Measurements from ENCODE around the gene UNC13B.

DNA sequence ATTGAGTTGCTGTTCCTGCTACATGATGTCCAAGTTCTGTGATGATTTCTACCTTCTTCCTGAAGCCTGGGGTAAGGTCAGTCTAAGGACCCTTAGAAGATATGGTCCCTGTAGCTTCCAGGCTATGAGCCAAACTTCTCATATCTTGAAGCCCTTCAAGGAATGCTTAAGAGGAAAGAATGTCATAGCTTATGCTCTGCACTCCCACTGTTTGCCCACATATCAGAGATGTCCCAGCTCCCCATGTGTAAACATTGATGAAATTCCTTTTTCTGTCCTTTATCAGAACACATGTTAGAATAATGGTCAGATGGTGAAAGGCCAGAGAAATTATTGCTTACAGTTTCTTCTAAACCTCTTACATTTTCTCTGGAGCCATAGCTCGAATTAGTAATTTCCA lies 286.7 kb downstream of the UNC13B start:
- TF ChIP-seq POLR2A (IDR thresholded peaks at IDR 0.05; ENCODE audit: borderline replicate concordance, extremely low read depth, insufficient read depth, insufficient read length) (no peak), EZH2phosphoT487 (IDR thresholded peaks at IDR 0.05; ENCODE audit: borderline replicate concordance) (no peak), ZNF274 (IDR thresholded peaks at IDR 0.05; ENCODE audit: low read depth, low read length) (no peak), JUND (IDR thresholded peaks at IDR 0.05) (no peak), SP1 (IDR thresholded peaks at IDR 0.05; ENCODE audit: low read depth) (no peak), SRF (IDR thresholded peaks at IDR 0.05; ENCODE audit: low read depth) (no peak), POLR2AphosphoS5 (IDR thresholded peaks at IDR 0.05; ENCODE audit: low read depth, low read length) (no peak), TCF7L2 (IDR thresholded peaks at IDR 0.05; ENCODE audit: borderline replicate concordance, extremely low read depth, insufficient read depth, insufficient read length) (no peak), ELF1 (IDR thresholded peaks at IDR 0.05; ENCODE audit: borderline replicate concordance, low read depth) (no peak), CBX3 (IDR thresholded peaks at IDR 0.05; ENCODE audit: low read depth) (no peak)
- TF ChIP-seq, protein P1, sequence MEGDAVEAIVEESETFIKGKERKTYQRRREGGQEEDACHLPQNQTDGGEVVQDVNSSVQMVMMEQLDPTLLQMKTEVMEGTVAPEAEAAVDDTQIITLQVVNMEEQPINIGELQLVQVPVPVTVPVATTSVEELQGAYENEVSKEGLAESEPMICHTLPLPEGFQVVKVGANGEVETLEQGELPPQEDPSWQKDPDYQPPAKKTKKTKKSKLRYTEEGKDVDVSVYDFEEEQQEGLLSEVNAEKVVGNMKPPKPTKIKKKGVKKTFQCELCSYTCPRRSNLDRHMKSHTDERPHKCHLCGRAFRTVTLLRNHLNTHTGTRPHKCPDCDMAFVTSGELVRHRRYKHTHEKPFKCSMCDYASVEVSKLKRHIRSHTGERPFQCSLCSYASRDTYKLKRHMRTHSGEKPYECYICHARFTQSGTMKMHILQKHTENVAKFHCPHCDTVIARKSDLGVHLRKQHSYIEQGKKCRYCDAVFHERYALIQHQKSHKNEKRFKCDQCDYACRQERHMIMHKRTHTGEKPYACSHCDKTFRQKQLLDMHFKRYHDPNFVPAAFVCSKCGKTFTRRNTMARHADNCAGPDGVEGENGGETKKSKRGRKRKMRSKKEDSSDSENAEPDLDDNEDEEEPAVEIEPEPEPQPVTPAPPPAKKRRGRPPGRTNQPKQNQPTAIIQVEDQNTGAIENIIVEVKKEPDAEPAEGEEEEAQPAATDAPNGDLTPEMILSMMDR (IDR thresholded peaks at IDR 0.05 in 2 of 3, conservative IDR thresholded peaks at IDR 0.05 in 1 of 3; ENCODE audit: borderline replicate concordance in 1 of 3, insufficient read depth in 1 of 3, low read depth in 2 of 3, low read length in 2 of 3): no peak
- TF ChIP-seq, protein P2, sequence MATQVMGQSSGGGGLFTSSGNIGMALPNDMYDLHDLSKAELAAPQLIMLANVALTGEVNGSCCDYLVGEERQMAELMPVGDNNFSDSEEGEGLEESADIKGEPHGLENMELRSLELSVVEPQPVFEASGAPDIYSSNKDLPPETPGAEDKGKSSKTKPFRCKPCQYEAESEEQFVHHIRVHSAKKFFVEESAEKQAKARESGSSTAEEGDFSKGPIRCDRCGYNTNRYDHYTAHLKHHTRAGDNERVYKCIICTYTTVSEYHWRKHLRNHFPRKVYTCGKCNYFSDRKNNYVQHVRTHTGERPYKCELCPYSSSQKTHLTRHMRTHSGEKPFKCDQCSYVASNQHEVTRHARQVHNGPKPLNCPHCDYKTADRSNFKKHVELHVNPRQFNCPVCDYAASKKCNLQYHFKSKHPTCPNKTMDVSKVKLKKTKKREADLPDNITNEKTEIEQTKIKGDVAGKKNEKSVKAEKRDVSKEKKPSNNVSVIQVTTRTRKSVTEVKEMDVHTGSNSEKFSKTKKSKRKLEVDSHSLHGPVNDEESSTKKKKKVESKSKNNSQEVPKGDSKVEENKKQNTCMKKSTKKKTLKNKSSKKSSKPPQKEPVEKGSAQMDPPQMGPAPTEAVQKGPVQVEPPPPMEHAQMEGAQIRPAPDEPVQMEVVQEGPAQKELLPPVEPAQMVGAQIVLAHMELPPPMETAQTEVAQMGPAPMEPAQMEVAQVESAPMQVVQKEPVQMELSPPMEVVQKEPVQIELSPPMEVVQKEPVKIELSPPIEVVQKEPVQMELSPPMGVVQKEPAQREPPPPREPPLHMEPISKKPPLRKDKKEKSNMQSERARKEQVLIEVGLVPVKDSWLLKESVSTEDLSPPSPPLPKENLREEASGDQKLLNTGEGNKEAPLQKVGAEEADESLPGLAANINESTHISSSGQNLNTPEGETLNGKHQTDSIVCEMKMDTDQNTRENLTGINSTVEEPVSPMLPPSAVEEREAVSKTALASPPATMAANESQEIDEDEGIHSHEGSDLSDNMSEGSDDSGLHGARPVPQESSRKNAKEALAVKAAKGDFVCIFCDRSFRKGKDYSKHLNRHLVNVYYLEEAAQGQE (IDR thresholded peaks at IDR 0.05; ENCODE audit: low read depth): no peak
